Mesenchymal stem cell (in vitro differentiated cells and primary cell): ENCODE measurements around the gene ATXN7L1.

Experiments used
- DNase-seq: peaks from one replicate; pipeline ENCODE4 v3.0.0-alpha.2; 2013
- H2AFZ ChIP-seq: one replicate; pipeline ENCODE4 v1.6.1; 2013; ENCODE audit warnings: low read depth, mild to moderate bottlenecking, control low read depth, inconsistent platforms, low read length, moderate library complexity
- H2AK5ac ChIP-seq: 2 replicates; pipeline ENCODE4 v1.6.1; 2013; ENCODE audit warnings: low read length, moderate library complexity, mild to moderate bottlenecking, inconsistent platforms; ENCODE audit not compliant: severe bottlenecking
- H2BK120ac ChIP-seq: one replicate; pipeline ENCODE4 v1.6.1; 2013; ENCODE audit warnings: low read depth, mild to moderate bottlenecking, inconsistent platforms, low read length, moderate library complexity
- H2BK12ac ChIP-seq, 2 experiments: one replicate each; pipeline ENCODE4 v1.6.1; 2013; ENCODE audit warnings: inconsistent platforms in 2 of 2, low read length in 2 of 2, mild to moderate bottlenecking in 2 of 2, moderate library complexity in 2 of 2, control low read depth in 1 of 2
- H2BK15ac ChIP-seq: one replicate; pipeline ENCODE4 v1.6.1; 2013; ENCODE audit warnings: mild to moderate bottlenecking, low read depth, inconsistent platforms; ENCODE audit not compliant: poor library complexity, severe bottlenecking
- H2BK5ac ChIP-seq: 2 replicates; pipeline ENCODE4 v1.6.1; 2013; ENCODE audit warnings: low read depth, mild to moderate bottlenecking, low read length, control low read depth, inconsistent platforms; ENCODE audit not compliant: poor library complexity, severe bottlenecking
- H3K14ac ChIP-seq, 2 experiments: one replicate each; pipeline ENCODE4 v1.6.1; 2013; ENCODE audit warnings: inconsistent platforms in 2 of 2, low read length in 2 of 2, control low read depth in 1 of 2, mild to moderate bottlenecking in 1 of 2, moderate library complexity in 1 of 2
- H3K18ac ChIP-seq, 2 experiments: one replicate each; pipeline ENCODE4 v1.6.1; 2013; ENCODE audit warnings: inconsistent platforms in 2 of 2, low read length in 2 of 2, control low read depth in 1 of 2, low read depth in 1 of 2, mild to moderate bottlenecking in 1 of 2
- H3K23ac ChIP-seq, 2 experiments: one replicate each; pipeline ENCODE4 v1.6.1; 2013; ENCODE audit warnings: inconsistent platforms in 2 of 2, low read length in 2 of 2, mild to moderate bottlenecking in 2 of 2, moderate library complexity in 2 of 2, control low read depth in 1 of 2
- H3K27ac ChIP-seq: 2 replicates; pipeline ENCODE4 v1.5.1; 2013; ENCODE audit warnings: mild to moderate bottlenecking, moderate library complexity, low read length, control low read depth, inconsistent platforms; ENCODE audit not compliant: poor library complexity, severe bottlenecking
- H3K27me3 ChIP-seq, 2 experiments: 2 replicates each; pipeline versions ENCODE4 v1.6.1 to v1.7.0; 2013; ENCODE audit warnings: low read length in 2 of 2, mild to moderate bottlenecking in 2 of 2, moderate library complexity in 2 of 2, control low read depth in 1 of 2, inconsistent platforms in 1 of 2; ENCODE audit not compliant: control insufficient read depth in 1 of 2, insufficient read depth in 1 of 2
- H3K36me3 ChIP-seq, 2 experiments: 2 replicates each; pipeline versions ENCODE4 v1.6.1 to v1.7.0; 2013; ENCODE audit warnings: low read length in 2 of 2, control low read depth in 1 of 2, inconsistent platforms in 1 of 2, low read depth in 1 of 2, mild to moderate bottlenecking in 1 of 2; ENCODE audit not compliant: insufficient read depth in 2 of 2, control insufficient read depth in 1 of 2
- H3K4ac ChIP-seq, 2 experiments: one replicate each; pipeline ENCODE4 v1.6.1; 2013; ENCODE audit warnings: inconsistent platforms in 2 of 2, low read length in 2 of 2, mild to moderate bottlenecking in 2 of 2, moderate library complexity in 2 of 2, control low read depth in 1 of 2, low read depth in 1 of 2
- H3K4me1 ChIP-seq: 2 replicates; pipeline ENCODE4 v1.6.1; 2013; ENCODE audit warnings: low read depth, low read length, control low read depth; ENCODE audit not compliant: control insufficient read depth, insufficient read depth
- H3K4me2 ChIP-seq: 2 replicates; pipeline ENCODE4 v1.6.1; 2013; ENCODE audit warnings: low read length, mild to moderate bottlenecking, inconsistent platforms; ENCODE audit not compliant: poor library complexity, severe bottlenecking
- H3K4me3 ChIP-seq, 2 experiments: 2 replicates each; pipeline versions ENCODE4 v1.5.1 to v1.7.0; 2013; ENCODE audit warnings: low read length in 2 of 2, mild to moderate bottlenecking in 2 of 2, control low read depth in 1 of 2, low read depth in 1 of 2; ENCODE audit not compliant: insufficient read depth in 1 of 2
- H3K79me1 ChIP-seq: replicated peaks from 2 replicates; pipeline ENCODE4 v1.6.1; 2013; ENCODE audit warnings: mild to moderate bottlenecking, control low read depth, low read length, inconsistent platforms; ENCODE audit not compliant: poor library complexity, severe bottlenecking
- H3K9ac ChIP-seq: 2 replicates; pipeline ENCODE4 v1.7.0; 2013; ENCODE audit warnings: mild to moderate bottlenecking, low read length, moderate library complexity
- H3K9me3 ChIP-seq: 2 replicates; pipeline ENCODE4 v1.7.0; 2013; ENCODE audit warnings: mild to moderate bottlenecking, low read length; ENCODE audit not compliant: control insufficient read depth
- H4K8ac ChIP-seq: one replicate; pipeline ENCODE4 v1.6.1; 2013; ENCODE audit warnings: inconsistent platforms, mild to moderate bottlenecking, low read length, moderate library complexity
- H4K91ac ChIP-seq: one replicate; pipeline ENCODE4 v1.6.1; 2013; ENCODE audit warnings: mild to moderate bottlenecking, low read length, inconsistent platforms
- WGBS: methylation state at CpG from one replicate; pipeline ENCODE4 v1.1.7; 2013; ENCODE audit warnings: mixed read lengths; 5-methylcytosine and 5-hydroxymethylcytosine counted together

The ATXN7L1 gene

GRCh38 chr7:105776986-105777910, 99.2 kb downstream of the ATXN7L1 start:
- Histone ChIP-seq H3K14ac (peak overlapping the region in 1 of 2 experiments; percentile 72), H3K4me1 (peaks cover 15% of the 10 kb centered on the region), H3K18ac (peak overlapping the region; percentile 56 to 83), H3K4me2 (no peak overlapping the region), H3K27me3 (no peaks in the 10 kb centered on the region), H2BK15ac (no peak overlapping the region), H2AK5ac (peak overlapping the region; percentile 95), H2AFZ (no peak overlapping the region), H3K9ac (peak overlapping the region; percentile 66), H2BK12ac (peak overlapping the region; percentile 75 to 98), H2BK120ac (peak overlapping the region; percentile 61), H3K27ac (no peak overlapping the region), H4K8ac (peak overlapping the region; percentile 53), H3K9me3 (no peaks in the 10 kb centered on the region), H3K4me3 (peak overlapping the region in 1 of 2 experiments; percentile 15), H3K23ac (no peak overlapping the region), H3K4ac (no peak overlapping the region), H3K36me3 (no peaks in the 10 kb centered on the region), H3K79me1 (peaks cover 12% of the 10 kb centered on the region), H2BK5ac (no peak overlapping the region), H4K91ac (no peak overlapping the region)
- DNase-seq: peak; percentile 75
- WGBS: 54% methylated on average over 11 of the region's 11 CpGs

- 0% methylated on average over 5 of the region's 6 CpGs for WGBS
- H2BK15ac ChIP-seq: no peak overlapping the region
- no peak overlapping the region for H2BK12ac ChIP-seq
- peak overlapping the region; percentile 84 for H3K27ac ChIP-seq
- H3K14ac ChIP-seq: no peak overlapping the region
- H4K8ac ChIP-seq: no peak overlapping the region
- no peaks in the 10 kb centered on the region for H3K27me3 ChIP-seq
- no peak overlapping the region for H3K4me2 ChIP-seq
- H3K4ac ChIP-seq: no peak overlapping the region
- peak overlapping the region; percentile 68 for H2AK5ac ChIP-seq
- no peak overlapping the region for H4K91ac ChIP-seq
- DNase-seq: peak; percentile 98
- peaks cover 7% of the 10 kb centered on the region for H3K9me3 ChIP-seq
- peak overlapping the region in 1 of 2 experiments; percentile 15 for H3K4me3 ChIP-seq
- peak overlapping the region in 1 of 2 experiments; percentile 16 for H3K18ac ChIP-seq
- peaks cover 15% of the 10 kb centered on the region for H3K4me1 ChIP-seq
- H3K36me3 ChIP-seq: peaks cover 0 to 5% of the 10 kb centered on the region in 2 experiments
- no peak overlapping the region for H3K23ac ChIP-seq
- H3K79me1 ChIP-seq: peaks cover 9% of the 10 kb centered on the region
- no peak overlapping the region for H2AFZ ChIP-seq
- H3K9ac ChIP-seq: peak overlapping the region; percentile 65
- H2BK5ac ChIP-seq: peak overlapping the region; percentile 24
- peak overlapping the region; percentile 81 for H2BK120ac ChIP-seq
Measured at GRCh38 chr7:105776068-105776790, 100.2 kb downstream of the ATXN7L1 start.

DNA sequence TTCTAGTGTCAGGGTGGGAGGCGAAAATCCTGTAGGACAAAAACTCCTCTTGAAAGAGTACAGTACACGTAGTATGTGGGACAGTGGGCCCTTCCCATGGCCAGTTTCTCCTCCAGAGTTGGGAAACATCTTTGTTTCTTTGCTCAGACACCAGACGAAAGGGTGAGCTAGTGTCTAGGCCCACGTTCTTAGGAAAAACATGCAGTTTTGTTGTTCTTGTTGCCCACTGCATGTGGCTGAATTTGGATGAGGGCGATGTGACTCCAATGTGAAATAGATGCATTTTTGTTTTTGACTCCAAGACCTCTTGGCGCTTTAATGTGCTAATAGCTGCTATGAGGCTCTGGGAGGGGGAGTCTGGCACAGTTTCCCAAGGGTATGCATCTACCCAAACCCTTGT, 100.8 kb downstream of the ATXN7L1 start:
- Histone ChIP-seq H2BK5ac (peak overlapping the region; percentile 59), H3K27me3 (no peaks in the 10 kb centered on the region), H3K4me3 (peak overlapping the region in 1 of 2 experiments; percentile 40), H3K4me2 (no peak overlapping the region), H2BK12ac (peak overlapping the region; percentile 0 to 81), H3K4me1 (peaks cover 15% of the 10 kb centered on the region), H3K27ac (peak overlapping the region; percentile 84), H3K14ac (no peak overlapping the region), H3K9ac (peak overlapping the region; percentile 65), H3K4ac (peak overlapping the region in 1 of 2 experiments; percentile 54), H2BK120ac (peak overlapping the region; percentile 42), H3K9me3 (peaks cover 8% of the 10 kb centered on the region), H3K36me3 (peaks cover 0 to 7% of the 10 kb centered on the region in 2 experiments), H4K8ac (peak overlapping the region; percentile 12), H3K18ac (peak overlapping the region; percentile 6 to 16), H3K79me1 (peaks cover 9% of the 10 kb centered on the region), H4K91ac (peak overlapping the region; percentile 18), H2AFZ (no peak overlapping the region), H3K23ac (no peak overlapping the region), H2BK15ac (no peak overlapping the region), H2AK5ac (peak overlapping the region; percentile 95)
- peak; percentile 73 for DNase-seq
- WGBS: 72% methylated on average over 6 of the region's 6 CpGs

DNA sequence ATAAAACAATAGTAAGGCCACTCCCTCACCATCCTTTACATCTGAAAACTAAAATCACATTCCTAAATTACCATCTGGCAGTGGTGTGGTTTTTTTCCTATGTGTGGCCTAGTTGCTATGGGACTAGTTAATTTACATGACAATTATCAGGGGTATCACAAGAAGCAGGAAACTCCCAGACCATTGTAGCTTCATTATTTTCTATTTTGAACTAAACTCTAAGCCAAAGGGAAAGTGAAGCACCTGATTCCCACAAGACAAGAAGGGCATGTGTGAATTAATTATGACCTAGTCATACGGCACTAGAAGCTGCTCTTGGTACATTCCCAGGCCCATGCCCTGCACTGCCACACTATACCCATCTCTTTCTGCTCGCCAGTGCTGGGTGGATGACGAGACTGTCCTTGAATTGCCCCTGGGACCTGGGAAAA, 103.4 kb downstream of the ATXN7L1 start:
- WGBS: 93% methylated on average over 3 of the region's 3 CpGs
- no peak for DNase-seq
- H3K4me3 ChIP-seq: no peak overlapping the region

More for the DNA sequence above, 103.4 kb downstream of the ATXN7L1 start:
- H2AK5ac ChIP-seq: no peak overlapping the region
- peak overlapping the region in 1 of 2 experiments; percentile 12 for H2BK12ac ChIP-seq
- no peak overlapping the region for H2BK15ac ChIP-seq
- H3K14ac ChIP-seq: no peak overlapping the region
- peaks cover 14% of the 10 kb centered on the region for H3K4me1 ChIP-seq
- H3K9me3 ChIP-seq: peaks cover 8% of the 10 kb centered on the region
- no peak overlapping the region for H4K91ac ChIP-seq
- H3K36me3 ChIP-seq: peaks cover 0 to 7% of the 10 kb centered on the region in 2 experiments
- H3K9ac ChIP-seq: no peak overlapping the region
- H3K27me3 ChIP-seq: no peaks in the 10 kb centered on the region
- H3K27ac ChIP-seq: no peak overlapping the region
- no peak overlapping the region for H3K4ac ChIP-seq
- H3K79me1 ChIP-seq: peaks cover 9% of the 10 kb centered on the region
- H3K4me2 ChIP-seq: no peak overlapping the region
- H2AFZ ChIP-seq: no peak overlapping the region
- no peak overlapping the region for H2BK120ac ChIP-seq
- H4K8ac ChIP-seq: no peak overlapping the region
- H3K18ac ChIP-seq: no peak overlapping the region
- H2BK5ac ChIP-seq: no peak overlapping the region
- no peak overlapping the region for H3K23ac ChIP-seq
